Upper lobe of right lung (tissue), 1 donor: ENCODE measurements around the gene WWOX. TPM values are rescaled to one million over a fixed set of nuclear protein-coding genes. Genes with fewer than 3 reads are reported as not detected.
A peak's percentile ranks its signal among the peaks of the same experiment; 100 is the strongest.

Experiments
- ATAC-seq: fragments of 200-7000 bp; cut with Tn5 transposase; one replicate; pipeline ENCODE4 v1.9.1; 2020; ENCODE audit warnings: mild to moderate bottlenecking, moderate library complexity
- DNase-seq: peaks from one replicate; pipeline ENCODE4 v3.0.0-alpha.2; 2020
- H3K27ac ChIP-seq: fragments of 200-600 bp; one replicate; pipeline ENCODE4 v1.8.0; 2022
- H3K27me3 ChIP-seq: fragments of 200-600 bp; one replicate; pipeline ENCODE4 v1.8.0; 2022; ENCODE audit warnings: mild to moderate bottlenecking
- H3K36me3 ChIP-seq: fragments of 200-600 bp; one replicate; pipeline ENCODE4 v1.8.0; 2022
- H3K4me1 ChIP-seq: fragments of 200-600 bp; one replicate; pipeline ENCODE4 v1.8.0; 2022
- H3K4me3 ChIP-seq: fragments of 200-600 bp; one replicate; pipeline ENCODE4 v1.8.0; 2022; ENCODE audit warnings: mild to moderate bottlenecking
- H3K9me3 ChIP-seq: fragments of 200-600 bp; one replicate; pipeline ENCODE4 v1.8.0; 2022
- intact Hi-C: fragments of 100-400 bp; cut with DNase I; formaldehyde crosslinking; loops from one replicate; pipeline ENCODE4 v1.11.0; 2022
- total RNA-seq: library from RNA; stranded (reverse); fragmentation: NEBNext Ultra II Directional; extraction: Animal tissue kit (Norgen Biotek cat#: 25700); gene quantifications from one replicate; pipeline ENCODE4 v1.2.1, GENCODE V29; 2021
- TF ChIP-seq, protein P1 (sequence below): fragments of 200-600 bp; IDR thresholded peaks from one replicate; pipeline ENCODE4 v1.8.0; 2022; ENCODE audit warnings: antibody characterized with exemption
- donor health status: DM: no; HTN: yes; CAD: no; lungs with severe emphysema.

WWOX gene
- total RNA-seq, 1 donor from 2014 or later = 17.0 TPM

GRCh38 chr16:79001156-79001967 is 901.9 kb downstream of the WWOX start:
- no peak overlapping the region for H3K27ac ChIP-seq
- no peaks in the 10 kb centered on the region for H3K4me1 ChIP-seq
- H3K36me3 ChIP-seq = no peaks in the 10 kb centered on the region
- TF ChIP-seq, protein P1, sequence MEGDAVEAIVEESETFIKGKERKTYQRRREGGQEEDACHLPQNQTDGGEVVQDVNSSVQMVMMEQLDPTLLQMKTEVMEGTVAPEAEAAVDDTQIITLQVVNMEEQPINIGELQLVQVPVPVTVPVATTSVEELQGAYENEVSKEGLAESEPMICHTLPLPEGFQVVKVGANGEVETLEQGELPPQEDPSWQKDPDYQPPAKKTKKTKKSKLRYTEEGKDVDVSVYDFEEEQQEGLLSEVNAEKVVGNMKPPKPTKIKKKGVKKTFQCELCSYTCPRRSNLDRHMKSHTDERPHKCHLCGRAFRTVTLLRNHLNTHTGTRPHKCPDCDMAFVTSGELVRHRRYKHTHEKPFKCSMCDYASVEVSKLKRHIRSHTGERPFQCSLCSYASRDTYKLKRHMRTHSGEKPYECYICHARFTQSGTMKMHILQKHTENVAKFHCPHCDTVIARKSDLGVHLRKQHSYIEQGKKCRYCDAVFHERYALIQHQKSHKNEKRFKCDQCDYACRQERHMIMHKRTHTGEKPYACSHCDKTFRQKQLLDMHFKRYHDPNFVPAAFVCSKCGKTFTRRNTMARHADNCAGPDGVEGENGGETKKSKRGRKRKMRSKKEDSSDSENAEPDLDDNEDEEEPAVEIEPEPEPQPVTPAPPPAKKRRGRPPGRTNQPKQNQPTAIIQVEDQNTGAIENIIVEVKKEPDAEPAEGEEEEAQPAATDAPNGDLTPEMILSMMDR = no peak
- no peak overlapping the region for H3K4me3 ChIP-seq
- DNase-seq (no peak), ATAC-seq (peak; percentile 50)
- H3K27me3 ChIP-seq = no peaks in the 10 kb centered on the region
- H3K9me3 ChIP-seq = no peaks in the 10 kb centered on the region
- intact Hi-C loops = no loop called here

- no peaks in the 10 kb centered on the region for H3K9me3 ChIP-seq
- intact Hi-C loops = no loop called here
Measured at GRCh38 chr16:79003026-79003609, 903.7 kb downstream of the WWOX start.

GRCh38 chr16:79004309-79004708 is 904.9 kb downstream of the WWOX start:
- H3K27ac ChIP-seq = no peak overlapping the region
- H3K36me3 ChIP-seq = no peaks in the 10 kb centered on the region
- no peak overlapping the region for H3K4me3 ChIP-seq
- H3K27me3 ChIP-seq = no peaks in the 10 kb centered on the region
- no peaks in the 10 kb centered on the region for H3K9me3 ChIP-seq
- intact Hi-C loops = no loop called here
- no peaks in the 10 kb centered on the region for H3K4me1 ChIP-seq
- no peak for ATAC-seq
- TF ChIP-seq, protein P1 = no peak
- DNase-seq = no peak

More at GRCh38 chr16:79003026-79003609, 903.7 kb downstream of the WWOX start:
- no peak overlapping the region for H3K4me3 ChIP-seq
- H3K4me1 ChIP-seq = no peaks in the 10 kb centered on the region
- DNase-seq = no peak
- no peak for ATAC-seq
- no peaks in the 10 kb centered on the region for H3K27me3 ChIP-seq
- TF ChIP-seq, protein P1 = no peak
- no peak overlapping the region for H3K27ac ChIP-seq
- H3K36me3 ChIP-seq = no peaks in the 10 kb centered on the region

GRCh38 chr16:79005096-79005495 is 905.6 kb downstream of the WWOX start:
- Histone ChIP-seq H3K9me3 (no peaks in the 10 kb centered on the region), H3K27me3 (no peaks in the 10 kb centered on the region), H3K4me3 (no peak overlapping the region), H3K36me3 (no peaks in the 10 kb centered on the region), H3K27ac (no peak overlapping the region), H3K4me1 (no peaks in the 10 kb centered on the region)
- ATAC-seq = peak; percentile 21
- DNase-seq = no peak
- intact Hi-C loops = no loop called here
- TF ChIP-seq, protein P1 = no peak

DNA sequence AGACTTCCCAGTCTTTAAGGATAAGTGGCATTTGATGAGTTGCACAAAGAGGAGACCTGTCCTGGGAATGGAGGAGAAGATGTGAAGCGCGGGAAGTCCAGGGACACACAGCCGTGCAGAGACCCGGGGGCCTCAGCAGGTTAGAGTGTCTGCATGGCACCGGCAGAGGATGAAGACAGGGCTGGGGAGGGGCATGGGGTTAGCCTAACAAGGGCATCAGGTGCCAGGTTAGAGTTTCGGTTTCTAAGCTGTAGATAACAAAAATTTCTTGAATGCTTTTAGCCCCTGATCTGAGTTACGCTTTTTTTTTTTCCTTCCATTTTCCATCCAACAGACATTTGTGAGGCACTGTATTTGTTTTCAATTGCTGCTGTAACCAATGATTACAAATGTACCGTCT is 906.8 kb downstream of the WWOX start:
- Histone ChIP-seq H3K36me3 (no peaks in the 10 kb centered on the region), H3K27ac (no peak overlapping the region), H3K4me1 (no peaks in the 10 kb centered on the region), H3K27me3 (no peaks in the 10 kb centered on the region), H3K9me3 (no peaks in the 10 kb centered on the region), H3K4me3 (no peak overlapping the region)
- TF ChIP-seq, protein P1 = no peak
- DNase-seq (no peak), ATAC-seq (no peak)
- intact Hi-C loops = no loop called here
